Lung (tissue), 12 donors: ENCODE data around the gene TMEM223. TPM values are rescaled to one million over a fixed set of nuclear protein-coding genes. Genes with fewer than 3 reads are reported as not detected.

ENCODE experiments used
- ATAC-seq: fragments of 200-7000 bp; cut with Tn5 transposase; one replicate; pipeline ENCODE4 v1.9.1; 2020; ENCODE audit warnings: moderate number of reproducible peaks; ENCODE audit not compliant: insufficient read depth, low FRiP score
- DNase-seq, 3 donors: peaks; one replicate each; pipeline ENCODE4 v3.0.0-alpha.2; 2013 to 2017
- H3K27ac ChIP-seq, 2 donors: one replicate each; pipeline ENCODE4 v1.5.1; 2013; ENCODE audit warnings: mild to moderate bottlenecking in 2 of 2, moderate library complexity in 2 of 2, control low read depth in 1 of 2, inconsistent platforms in 1 of 2, low read depth in 1 of 2, low read length in 1 of 2
- H3K27me3 ChIP-seq, 3 donors: one replicate each; pipeline ENCODE4 v1.5.1; 2013; ENCODE audit warnings: low read length in 2 of 3; ENCODE audit not compliant: control insufficient read depth in 3 of 3, insufficient read depth in 3 of 3
- H3K36me3 ChIP-seq, 4 donors: one replicate each; pipeline ENCODE4 v1.5.1; 2013; ENCODE audit warnings: low read length in 4 of 4, mild to moderate bottlenecking in 1 of 4, moderate library complexity in 1 of 4; ENCODE audit not compliant: control insufficient read depth in 4 of 4, insufficient read depth in 4 of 4
- H3K4me1 ChIP-seq, 5 donors: one replicate each; pipeline ENCODE4 v1.5.1; 2013; ENCODE audit warnings: low read length in 5 of 5, mild to moderate bottlenecking in 2 of 5, moderate library complexity in 1 of 5; ENCODE audit not compliant: control insufficient read depth in 5 of 5, insufficient read depth in 5 of 5
- H3K4me3 ChIP-seq: one replicate; pipeline ENCODE4 v1.5.1; 2013; ENCODE audit warnings: mild to moderate bottlenecking, control low read depth, moderate library complexity
- H3K9ac ChIP-seq, 2 donors: one replicate each; pipeline ENCODE4 v1.5.1; 2013; ENCODE audit warnings: low read length in 2 of 2, control low read depth in 1 of 2; ENCODE audit not compliant: insufficient read depth in 1 of 2
- H3K9me3 ChIP-seq, 4 donors: one replicate each; pipeline ENCODE4 v1.5.1; 2013; ENCODE audit warnings: low read length in 3 of 4, mild to moderate bottlenecking in 1 of 4, moderate library complexity in 1 of 4; ENCODE audit not compliant: control insufficient read depth in 4 of 4, insufficient read depth in 3 of 4
- CTCF ChIP-seq: IDR thresholded peaks from 2 replicates; pipeline ENCODE4 v1.5.1; 2012; ENCODE audit warnings: mild to moderate bottlenecking; ENCODE audit errors: control extremely low read depth, extremely low read depth
- WGBS, 2 donors: extraction: QIAGEN DNeasy Blood & Tissue Kit; methylation state at CpG; one replicate each; pipeline ENCODE4 v1.1.7; 2013; 5-methylcytosine and 5-hydroxymethylcytosine counted together
- polyA plus RNA-seq, 2 donors: library from polyadenylated mRNA; stranded (reverse); fragments of 200-250 nt; gene quantifications; one replicate each; pipeline ENCODE4 v1.2.1, GENCODE V29; 2013
- total RNA-seq, 2 donors: library from RNA; depleted of rRNA in 1 of 2; stranded (reverse); fragments of >200 nt in 1 of 2; gene quantifications; one replicate each; pipeline ENCODE4 v1.2.1, GENCODE V29; 2014 to 2021
- donor health status: control.
- donor health status: control.
- donor health status: Bipolar disorder and iron deficiency.
- donor health status: healthy.
- donor health status: DM: yes; HTN: yes; CAD: no.

TMEM223 gene
- total and polyA plus RNA-seq, 4 donors = 9.7 to 38.6 (median 18.7) TPM

DNA sequence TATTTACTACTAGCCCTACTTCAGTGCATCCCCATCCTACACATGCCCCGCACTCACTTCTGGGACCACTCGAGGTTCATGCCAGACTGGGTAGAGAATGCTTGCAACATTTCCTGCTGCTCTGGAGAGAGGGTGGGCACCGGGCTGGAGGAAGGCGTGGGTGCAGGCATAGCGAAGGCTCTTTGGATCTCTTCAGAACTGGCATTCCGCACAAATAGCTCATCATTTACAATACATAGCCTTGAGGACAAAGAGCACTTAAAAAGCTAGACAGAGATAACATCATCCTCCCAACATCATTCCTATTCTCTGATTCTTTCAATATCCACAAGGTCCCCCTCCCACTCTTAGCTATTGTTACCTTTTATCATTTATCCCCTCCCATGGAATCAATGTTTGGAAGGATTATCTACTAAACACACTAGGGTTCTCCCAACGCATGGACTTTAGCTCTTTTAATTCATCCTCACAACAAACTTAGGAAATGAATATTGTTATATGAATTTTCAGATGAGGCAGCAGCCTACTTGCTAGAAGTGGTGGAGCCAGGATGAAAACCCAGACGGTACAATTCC lies 2.5 kb upstream of the TMEM223 start:
- no peak overlapping the region for H3K27ac ChIP-seq
- no peaks in the 10 kb centered on the region for H3K9me3 ChIP-seq
- no peaks in the 10 kb centered on the region for H3K27me3 ChIP-seq
- H3K9ac ChIP-seq = no peak overlapping the region
- peaks cover 31 to 53% (median 41%) of the 10 kb centered on the region in 4 donors for H3K36me3 ChIP-seq
- no peak for ATAC-seq
- DNase-seq = no peak
- no peak overlapping the region for H3K4me3 ChIP-seq
- peaks cover 0 to 25% (median 8%) of the 10 kb centered on the region in 5 donors for H3K4me1 ChIP-seq
- WGBS, 2 donors = 66 to 81% methylated on average over 8 of the region's 8 CpGs
- no peak for TF ChIP-seq CTCF

DNA sequence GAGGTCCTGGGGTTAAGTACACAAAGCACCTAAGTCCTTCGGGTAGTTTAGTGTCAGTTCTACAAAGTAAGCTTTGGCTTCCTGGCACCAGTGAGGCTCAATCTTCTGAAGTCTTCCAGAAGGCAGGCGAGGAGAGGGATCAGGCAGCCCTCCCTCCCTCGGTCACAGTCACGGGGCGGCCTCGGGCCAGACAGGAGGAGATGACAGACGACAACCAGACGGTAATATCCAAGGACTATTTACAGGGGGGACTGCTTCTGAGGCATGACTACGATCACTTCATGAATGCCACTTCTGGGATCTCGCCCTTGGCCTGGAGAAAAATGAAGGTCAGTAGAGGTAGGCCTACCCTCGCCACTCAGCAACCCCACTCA lies 383 bp upstream of the TMEM223 start:
- H3K27me3 ChIP-seq = no peaks in the 10 kb centered on the region
- DNase-seq (peak; percentile 82 to 89 (median 88)), ATAC-seq (no peak)
- peaks cover 23 to 41% (median 33%) of the 10 kb centered on the region in 4 donors for H3K36me3 ChIP-seq
- WGBS, 2 donors = 28 to 29% methylated on average over 11 of the region's 11 CpGs
- peaks cover 0 to 27% (median 8%) of the 10 kb centered on the region in 5 donors for H3K4me1 ChIP-seq
- no peak for TF ChIP-seq CTCF
- peak overlapping the region; percentile 62 to 75 for H3K27ac ChIP-seq
- H3K9ac ChIP-seq = peak overlapping the region in 1 of 2 donors; percentile 73
- H3K4me3 ChIP-seq = no peak overlapping the region
- H3K9me3 ChIP-seq = no peaks in the 10 kb centered on the region

- Histone ChIP-seq H3K4me1 (peaks cover 3 to 27% (median 12%) of the 10 kb centered on the region in 5 donors), H3K36me3 (peaks cover 7 to 27% (median 25%) of the 10 kb centered on the region in 4 donors), H3K9me3 (no peaks in the 10 kb centered on the region), H3K9ac (no peak overlapping the region), H3K27ac (no peak overlapping the region), H3K4me3 (no peak overlapping the region), H3K27me3 (no peaks in the 10 kb centered on the region)
- ATAC-seq (no peak), DNase-seq (no peak)
- no peak for TF ChIP-seq CTCF
- 63 to 80% methylated on average over 3 of the region's 3 CpGs for WGBS, 2 donors
Observed at GRCh38 chr11:62789576-62789975, 2.2 kb downstream of the TMEM223 start.

GRCh38 chr11:62788991-62789390 lies 2.8 kb downstream of the TMEM223 start:
- WGBS, 2 donors = 77 to 84% methylated on average over 5 of the region's 5 CpGs
- Histone ChIP-seq H3K4me1 (peaks cover 3 to 27% (median 12%) of the 10 kb centered on the region in 5 donors), H3K9ac (no peak overlapping the region), H3K27ac (peak overlapping the region in 1 of 2 donors; percentile 45), H3K36me3 (peaks cover 2 to 22% (median 20%) of the 10 kb centered on the region in 4 donors), H3K4me3 (no peak overlapping the region), H3K9me3 (no peaks in the 10 kb centered on the region), H3K27me3 (no peaks in the 10 kb centered on the region)
- no peak for TF ChIP-seq CTCF
- no peak for DNase-seq
- no peak for ATAC-seq
